Activated CD4-positive, alpha-beta T cell treated with anti-CD3 and anti-CD28 coated beads, Interleukin-2, amount 50 U/mL, for 24 hours (primary cell): ENCODE results near the gene EXOSC5.
A peak's percentile ranks its signal among the peaks of the same experiment; 100 is the strongest.
"Not testable (repeated sequence)": the region's sequence is repeated elsewhere in the genome, so short reads cannot be mapped to it uniquely, and the experiment has no call there.

ENCODE experiments used
- DNase-seq, 2 donors: peaks; one replicate each; pipeline ENCODE4 v3.0.0-alpha.2; 2020; ENCODE audit warnings: low read depth in 1 of 2, low spot score in 1 of 2

EXOSC5 gene

DNA sequence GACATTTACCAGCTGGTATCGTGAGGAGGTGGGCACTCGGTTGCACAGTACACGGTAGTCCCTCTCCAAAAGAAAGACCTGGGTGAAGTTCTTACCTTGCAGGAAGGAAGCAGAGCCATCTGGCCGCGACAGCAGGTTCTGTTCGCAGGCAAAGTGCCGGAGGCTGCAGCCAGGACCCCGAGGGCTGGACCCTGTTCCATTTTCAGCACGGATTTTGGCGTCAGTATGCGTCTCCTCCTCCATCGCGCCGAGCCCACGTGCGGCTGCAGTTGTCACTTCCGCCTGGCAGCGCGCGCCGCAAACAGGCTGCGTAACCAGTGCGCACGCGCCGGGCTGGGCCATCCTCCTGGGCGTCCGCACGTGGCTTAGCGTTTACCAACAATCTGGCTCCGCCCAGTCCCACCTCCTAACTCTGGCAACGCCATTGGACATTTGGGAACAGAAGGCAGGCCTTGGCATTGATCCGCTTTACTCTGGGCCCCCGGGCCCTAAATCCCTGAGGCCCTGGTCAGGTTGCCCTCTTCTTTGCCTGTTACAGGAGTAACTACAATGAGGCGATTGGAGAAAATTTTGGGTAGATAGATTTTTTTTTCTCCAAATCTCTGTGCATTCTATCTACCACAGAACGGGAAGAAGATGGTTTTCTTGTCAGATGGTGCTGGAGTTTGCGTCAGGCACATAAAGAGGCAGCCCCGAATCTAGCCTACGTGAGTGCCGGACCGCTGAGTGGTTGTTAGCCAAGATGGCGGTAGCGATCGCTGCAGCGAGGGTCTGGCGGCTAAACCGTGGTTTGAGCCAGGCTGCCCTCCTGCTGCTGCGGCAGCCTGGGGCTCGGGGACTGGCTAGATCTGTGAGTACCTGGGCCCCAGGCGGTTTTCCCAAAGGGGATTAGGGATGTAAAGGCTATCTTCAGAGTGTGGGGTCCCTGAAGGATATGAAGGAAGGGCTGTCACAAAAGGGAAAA lies at the start of gene EXOSC5, which contains the start of gene BCKDHA:
EXOSC5 (minus strand) TSS at position 274 of the 964 bp plus-strand sequence; CDS start at position 243, 31 bp downstream.
BCKDHA (plus strand) TSS at position 733 of the 964 bp plus-strand sequence; CDS start at position 743, 10 bp downstream.
- DNase-seq = peak; percentile 95 to 99

DNA sequence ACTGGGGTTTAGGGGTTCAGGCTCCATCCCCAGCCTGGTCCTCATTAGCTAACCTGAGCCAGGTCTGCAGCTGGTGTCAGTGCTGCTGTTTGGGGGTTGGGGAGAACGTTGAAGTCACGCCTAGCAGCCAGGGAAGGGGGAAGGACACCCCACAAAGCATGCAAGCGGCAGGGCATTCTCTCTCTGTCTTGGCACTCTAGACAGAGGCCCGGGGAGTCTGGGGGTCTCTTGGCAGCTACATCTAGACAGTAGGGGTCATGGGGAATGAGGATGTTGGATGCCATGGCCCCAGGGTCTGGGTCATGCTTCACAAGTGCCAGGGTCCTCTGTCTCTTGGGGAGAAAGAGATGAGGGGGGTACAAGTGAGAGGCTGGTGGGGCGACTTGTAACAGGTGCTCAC lies 48.4 kb upstream of the EXOSC5 start:
- DNase-seq = no peak

DNA sequence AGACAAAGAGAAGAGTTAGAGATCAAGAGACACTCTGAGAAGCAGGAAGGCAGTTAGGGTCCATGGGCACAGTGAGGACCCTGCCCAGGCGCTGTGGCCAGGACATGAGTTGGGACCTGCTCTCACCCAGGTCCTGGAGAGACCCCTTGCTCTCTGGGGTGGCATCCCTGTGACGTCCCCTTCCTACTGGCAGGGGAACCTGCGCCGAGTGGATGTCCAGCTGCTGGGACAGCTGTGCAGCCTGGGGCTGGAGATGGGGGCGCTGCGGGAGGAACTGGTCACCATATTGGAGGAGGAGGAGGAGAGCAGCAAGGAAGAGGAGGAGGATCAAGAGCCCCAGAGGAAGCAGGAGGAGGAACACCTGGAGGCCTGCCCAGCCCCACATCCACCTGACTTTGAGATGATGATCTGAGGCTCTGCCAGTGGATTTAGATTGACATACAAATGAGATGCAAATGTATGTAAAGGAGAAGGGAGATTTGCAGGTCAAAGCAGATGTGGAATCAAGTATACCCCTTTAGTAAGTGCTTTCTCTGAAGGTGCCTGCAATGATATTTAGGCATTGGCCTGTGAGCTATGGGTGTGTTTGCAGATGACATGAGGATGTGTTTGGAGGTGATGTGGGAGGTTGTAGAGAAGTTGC lies 46.8 kb upstream of the EXOSC5 start:
- no peak for DNase-seq

DNA sequence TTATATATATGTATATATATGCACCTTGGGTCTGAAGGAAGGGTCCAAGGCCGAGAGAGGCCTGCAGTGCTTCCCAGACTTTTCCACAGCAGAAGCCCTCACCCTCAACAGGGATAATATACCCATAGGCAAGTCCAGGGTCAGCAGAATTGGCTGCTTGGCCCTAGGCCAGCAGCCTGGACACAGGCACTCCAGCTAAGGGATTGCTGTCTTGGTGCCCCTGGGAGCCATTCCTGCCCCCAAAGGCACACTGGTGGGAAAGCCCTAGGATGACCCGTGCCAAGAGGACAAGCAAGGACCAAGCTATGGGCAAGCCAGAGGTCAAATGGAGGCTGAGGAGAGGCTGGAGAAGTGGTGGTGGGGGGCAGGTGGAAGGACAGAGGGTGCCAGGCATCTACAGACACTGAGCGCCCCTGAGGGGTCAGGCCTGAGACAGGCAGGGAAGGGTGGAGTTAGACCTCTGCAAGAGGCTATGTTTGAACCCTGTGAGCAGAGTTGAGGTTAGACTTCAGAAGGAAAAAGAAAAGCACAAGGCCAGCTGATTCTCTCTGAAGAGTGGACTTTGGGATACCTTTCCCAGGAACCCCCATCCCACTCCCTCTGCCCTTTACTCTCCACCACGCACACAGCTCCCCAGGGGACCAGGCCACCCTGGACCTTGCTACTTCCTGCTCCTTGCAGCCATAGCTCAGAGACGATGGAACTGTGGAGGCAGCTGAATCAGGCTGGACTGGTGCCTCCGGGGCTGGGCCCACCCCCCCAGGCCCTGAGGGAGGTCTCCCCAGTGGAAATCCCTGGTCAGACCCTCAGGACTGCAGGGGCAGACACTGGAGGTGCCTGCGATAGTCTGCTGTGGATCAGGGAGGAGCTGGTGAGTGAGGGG lies 45.6 kb upstream of the EXOSC5 start, which contains the start of gene ERICH4:
ERICH4 (plus strand) TSS at position 684 of the 883 bp plus-strand sequence; CDS start at position 698, 14 bp downstream.
- DNase-seq = no peak

DNA sequence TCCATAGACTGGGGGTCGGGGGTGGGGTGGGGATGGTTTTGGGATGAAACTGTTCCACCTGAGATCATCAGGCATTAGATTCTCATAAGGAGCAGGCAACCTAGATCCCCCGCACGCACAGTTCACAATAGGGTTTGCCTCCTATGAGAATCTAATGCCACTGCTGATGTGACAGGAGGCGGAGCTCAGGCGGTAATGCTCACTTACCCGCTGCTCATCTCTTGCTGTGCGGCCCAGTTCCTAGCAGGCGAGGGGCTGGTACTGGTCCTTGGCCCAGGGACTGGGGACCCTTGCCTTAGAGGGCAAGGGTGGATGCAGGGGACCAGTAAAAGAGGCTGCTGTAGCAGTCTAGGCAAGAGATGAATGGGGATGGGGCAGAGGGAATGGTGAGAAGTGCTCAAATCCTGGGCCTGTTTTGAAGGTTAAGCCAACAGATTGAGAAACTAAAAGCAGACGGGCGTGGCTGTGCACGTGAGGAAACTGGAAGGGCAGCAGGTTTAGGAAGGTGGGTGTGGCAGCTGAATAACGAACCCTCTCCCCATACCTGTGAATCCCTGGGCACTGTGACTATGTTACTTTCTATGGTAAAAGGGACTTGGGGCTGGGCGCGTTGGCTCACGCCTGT lies 44.3 kb upstream of the EXOSC5 start:
- no peak for DNase-seq

DNA sequence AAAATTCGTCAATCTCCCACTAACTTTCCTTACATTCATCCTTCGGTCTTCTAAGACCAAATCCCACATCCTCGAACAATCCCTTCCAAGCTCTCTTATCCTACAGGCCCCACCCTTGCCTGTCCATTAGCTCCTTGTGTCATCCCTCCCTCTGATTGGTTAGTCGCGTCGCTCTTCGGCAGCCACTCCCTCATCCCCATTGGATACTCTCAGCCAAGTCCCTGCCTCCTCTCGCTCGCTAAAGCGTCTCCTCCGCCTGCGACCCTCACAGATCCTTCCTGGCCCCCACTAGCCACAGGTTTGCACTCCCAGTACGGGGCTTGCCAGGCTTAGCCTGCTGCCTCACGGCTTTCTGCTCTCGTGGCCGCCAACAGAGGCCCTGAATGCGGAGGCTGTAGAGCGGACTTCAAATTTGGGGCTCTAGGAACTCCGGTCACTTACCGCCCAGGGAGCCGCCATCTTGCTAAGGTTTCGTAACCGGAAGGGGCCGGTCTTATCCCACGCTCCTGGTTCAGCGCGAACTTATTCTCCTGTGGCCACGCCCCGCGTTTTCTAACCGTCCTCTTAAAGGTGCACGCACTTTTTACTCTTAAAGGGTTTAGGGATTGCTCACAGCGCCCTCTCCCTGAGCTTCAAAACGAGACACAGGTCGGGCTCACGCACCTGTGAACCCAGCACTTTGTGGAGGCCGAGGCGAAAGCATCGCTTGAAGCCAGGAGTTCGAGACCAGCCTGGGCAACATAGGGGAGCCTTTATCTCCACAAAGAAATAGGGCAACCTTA lies 42.5 kb upstream of the EXOSC5 start, which contains the start of gene DMAC2:
DMAC2 (minus strand) TSS at position 472 of the 782 bp plus-strand sequence; CDS start at position 459, 13 bp downstream.
- peak; percentile 87 to 96 for DNase-seq

DNA sequence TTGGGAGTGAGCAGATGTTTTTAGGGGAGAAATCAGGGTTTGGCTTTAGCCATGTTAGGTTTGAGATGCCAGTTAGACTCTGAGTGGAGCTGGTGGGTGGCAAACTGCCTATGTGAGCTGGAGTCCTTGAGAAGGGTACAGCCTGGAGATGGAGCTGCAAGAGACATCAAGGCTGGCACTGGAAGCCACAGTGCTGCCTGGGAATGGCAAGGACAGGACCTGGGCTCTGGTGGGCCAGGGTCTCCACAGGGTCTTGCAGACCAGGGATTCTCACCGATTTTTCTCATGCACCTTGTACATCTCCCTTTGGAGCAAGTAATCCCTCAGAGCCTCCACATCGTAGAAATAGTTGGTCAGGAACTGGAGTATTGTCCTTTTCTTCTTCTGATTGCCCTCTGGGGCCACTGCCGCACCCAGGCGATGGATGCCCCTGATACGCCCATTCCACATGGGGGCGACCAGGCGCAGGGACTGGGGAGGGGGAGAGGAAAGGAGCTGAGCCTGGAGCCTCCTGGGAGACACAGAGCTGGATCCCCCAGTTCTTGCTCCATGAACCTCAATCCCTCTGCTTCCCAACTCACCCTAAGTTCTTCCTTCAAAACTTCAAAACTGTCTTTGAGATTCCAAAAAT lies 40.9 kb upstream of the EXOSC5 start:
- DNase-seq = no peak

DNA sequence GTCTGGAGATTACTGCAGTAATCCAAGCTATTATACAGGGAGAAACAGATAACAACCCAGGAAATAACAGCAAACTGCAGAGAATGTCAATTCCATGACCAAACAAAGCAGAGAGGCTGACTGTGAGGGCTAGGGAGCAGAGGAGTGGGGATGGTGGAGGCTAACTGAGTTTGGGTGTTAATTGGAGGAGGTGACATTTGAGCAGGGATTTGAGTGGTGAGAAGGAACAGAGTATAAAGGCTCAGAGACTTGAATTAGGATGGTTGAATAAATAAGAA lies 39.5 kb upstream of the EXOSC5 start:
- no peak for DNase-seq

DNA sequence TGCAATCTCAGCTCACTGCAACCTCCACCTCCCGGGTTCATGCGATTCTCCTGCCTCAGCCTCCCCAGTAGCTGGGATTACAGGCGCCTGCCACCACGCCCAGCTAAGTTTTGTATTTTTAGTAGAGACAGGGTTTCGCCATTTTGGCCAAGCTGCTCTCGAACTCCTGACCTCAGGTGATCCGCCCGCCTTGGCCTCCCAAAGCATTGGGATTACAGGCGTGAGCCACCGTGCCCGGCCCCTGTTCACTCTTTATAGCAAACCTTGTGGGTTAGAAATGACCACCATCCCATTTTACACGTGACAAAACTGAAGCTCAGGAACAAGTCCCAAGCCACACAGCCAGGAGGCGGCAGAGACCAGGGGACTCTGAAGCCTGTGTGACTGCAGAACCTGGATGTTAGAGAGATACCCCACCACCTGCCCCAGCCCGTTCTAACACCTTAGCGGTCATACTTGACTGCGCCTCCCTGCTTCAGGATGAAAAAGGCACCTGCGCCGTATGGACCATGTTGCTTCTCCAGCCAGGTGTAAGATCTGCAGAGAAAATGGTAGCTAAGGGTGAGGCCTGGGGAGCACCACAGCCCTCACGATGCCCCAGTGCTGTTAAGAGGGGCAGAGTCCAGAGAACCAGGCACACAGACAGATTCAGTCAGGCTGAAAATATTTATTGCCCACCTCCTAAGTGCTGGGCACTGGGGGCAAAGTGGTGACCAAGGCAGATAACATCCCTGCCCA lies 38.9 kb upstream of the EXOSC5 start:
- DNase-seq = no peak

DNA sequence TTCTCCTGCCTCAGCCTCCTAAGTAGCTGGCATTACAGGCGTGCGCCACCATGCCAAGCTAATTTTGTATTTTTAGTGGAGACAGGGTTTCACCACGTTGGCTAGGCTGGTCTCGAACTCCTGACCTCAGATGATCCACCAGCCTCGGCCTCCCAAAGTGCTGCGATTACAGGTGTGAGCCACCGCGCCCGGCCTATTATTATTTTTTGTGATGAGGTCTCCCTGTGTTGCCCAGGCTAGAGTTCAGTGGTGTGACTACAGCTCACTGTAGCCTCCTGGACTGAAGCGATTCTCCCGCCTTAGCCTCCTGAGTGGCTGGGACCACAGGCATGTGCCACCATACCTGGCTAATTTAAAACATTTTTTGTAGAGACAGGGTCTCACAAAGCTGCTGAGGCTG lies 38.2 kb upstream of the EXOSC5 start:
- not testable (repeated sequence) for DNase-seq

DNA sequence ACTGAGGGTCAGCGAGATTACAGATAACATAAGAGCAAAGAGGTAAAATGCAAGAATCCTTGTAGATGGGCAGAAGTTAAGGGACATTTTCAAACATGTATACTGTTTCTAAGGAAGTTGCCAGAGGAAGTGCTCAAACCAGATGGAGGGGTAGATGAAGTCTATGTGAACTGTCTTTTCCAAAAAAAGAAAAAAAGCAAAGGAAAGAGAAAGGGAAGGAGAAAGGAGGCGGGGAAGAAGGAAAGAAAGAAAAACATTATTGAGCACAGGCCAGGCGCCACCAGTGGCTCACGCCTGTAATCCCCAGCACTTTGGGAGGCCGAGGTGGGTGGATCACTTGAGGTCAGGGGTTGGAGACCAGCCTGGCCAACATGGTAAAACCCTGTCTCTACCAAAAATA lies 37.3 kb upstream of the EXOSC5 start:
- no peak for DNase-seq

DNA sequence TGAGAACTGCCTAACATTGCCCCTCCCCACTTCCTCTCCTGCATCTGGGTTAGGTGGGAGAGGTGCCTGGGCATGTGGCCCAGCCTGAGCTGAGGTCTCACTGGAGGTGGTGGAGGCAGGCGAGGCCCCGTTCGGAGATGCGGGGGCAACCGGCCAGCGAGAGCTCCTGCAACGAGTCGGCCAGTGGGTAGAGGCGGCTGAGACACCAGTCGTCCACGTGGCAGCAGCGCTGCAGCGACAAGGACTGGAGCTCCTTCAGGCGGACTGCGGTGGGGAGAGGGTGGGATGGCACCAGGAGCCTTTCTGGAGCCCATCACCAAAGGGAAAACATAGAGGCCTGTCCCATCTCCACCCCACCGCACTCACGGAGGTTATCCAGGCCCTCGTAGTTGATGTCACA lies 36.0 kb upstream of the EXOSC5 start:
- no peak for DNase-seq

DNA sequence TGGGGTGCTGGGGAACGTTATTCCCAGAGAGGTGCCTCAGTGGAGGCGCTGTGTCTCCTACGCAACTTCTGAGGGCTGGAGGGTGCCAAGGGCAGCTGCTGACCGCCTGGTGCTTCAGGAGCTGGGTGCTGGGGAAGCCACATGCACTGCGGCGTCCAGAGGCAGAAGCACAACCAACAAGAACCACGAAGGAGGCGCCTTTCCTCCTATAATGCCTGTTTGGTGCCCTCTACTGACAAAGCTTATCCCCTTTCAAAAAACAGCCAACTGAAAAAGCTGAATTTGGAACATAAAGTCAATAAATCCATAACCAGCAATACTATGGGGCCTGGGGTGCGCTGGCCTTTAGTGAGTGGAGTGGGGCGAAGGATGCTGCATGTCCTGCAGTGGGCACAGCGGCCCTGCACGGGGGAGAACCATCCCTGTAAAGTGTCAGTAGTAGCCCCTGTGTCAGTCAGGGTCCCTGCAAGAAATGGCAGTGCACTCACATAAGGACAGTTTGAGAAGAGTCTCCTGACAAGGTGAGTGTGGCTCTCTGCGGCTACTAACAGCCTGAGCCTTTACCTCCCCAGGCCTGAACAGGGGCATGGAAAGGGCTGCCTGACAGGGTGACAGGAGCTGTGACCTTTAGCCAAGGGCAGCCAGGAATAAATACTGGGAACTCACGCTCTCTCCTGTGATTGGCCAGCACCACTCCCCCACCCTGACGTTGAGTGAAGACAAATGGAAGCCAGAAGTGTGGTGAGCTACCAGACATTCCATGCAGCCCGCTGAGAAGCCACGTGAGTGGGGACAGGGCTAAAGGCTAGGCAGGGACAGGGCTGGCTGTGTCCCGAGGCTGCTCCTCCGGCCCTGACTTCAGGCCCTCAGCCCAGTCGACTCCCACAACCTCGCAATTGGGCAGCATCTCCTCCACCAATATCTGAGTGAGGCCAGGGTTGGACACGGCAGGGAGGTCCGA lies 34.5 kb upstream of the EXOSC5 start:
- DNase-seq = no peak

DNA sequence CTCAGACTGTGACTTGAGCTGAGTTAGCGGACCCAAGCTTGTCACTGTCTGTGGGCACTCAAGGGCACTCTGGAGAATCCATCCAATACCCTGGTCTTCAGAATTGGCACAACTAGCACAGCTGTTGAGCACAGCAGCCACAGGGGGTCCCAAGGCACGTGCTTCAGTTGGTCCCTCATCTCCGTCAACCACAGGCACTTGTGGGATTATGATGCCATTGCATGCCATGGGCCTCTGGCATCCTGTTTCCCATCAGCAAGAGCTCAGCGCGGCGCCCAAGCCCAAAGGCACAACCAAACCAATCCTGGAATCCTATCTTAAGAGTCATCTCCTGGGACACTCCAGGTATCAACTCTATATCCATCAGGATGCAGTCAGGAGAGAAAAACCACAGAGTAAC lies 33.8 kb upstream of the EXOSC5 start:
- no peak for DNase-seq

DNA sequence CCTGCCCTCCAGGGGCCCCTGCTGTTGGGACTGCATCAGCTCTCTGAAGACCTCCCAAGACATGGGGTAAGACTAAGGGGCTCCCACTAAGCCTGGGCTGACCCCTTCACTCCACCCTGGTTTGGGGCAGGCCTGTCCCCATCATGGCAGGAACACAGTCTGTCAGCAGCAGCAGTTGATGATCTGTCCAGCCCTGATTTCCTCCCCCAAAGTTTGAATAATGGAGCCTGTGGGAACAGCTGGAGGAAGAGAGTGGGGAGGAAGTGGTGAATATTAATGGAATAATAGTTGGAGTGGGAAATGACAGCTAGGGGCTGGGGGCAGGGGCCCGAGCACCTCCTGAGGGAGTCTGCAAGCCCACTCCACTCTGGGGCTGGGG lies 31.3 kb upstream of the EXOSC5 start:
- DNase-seq = no peak

DNA sequence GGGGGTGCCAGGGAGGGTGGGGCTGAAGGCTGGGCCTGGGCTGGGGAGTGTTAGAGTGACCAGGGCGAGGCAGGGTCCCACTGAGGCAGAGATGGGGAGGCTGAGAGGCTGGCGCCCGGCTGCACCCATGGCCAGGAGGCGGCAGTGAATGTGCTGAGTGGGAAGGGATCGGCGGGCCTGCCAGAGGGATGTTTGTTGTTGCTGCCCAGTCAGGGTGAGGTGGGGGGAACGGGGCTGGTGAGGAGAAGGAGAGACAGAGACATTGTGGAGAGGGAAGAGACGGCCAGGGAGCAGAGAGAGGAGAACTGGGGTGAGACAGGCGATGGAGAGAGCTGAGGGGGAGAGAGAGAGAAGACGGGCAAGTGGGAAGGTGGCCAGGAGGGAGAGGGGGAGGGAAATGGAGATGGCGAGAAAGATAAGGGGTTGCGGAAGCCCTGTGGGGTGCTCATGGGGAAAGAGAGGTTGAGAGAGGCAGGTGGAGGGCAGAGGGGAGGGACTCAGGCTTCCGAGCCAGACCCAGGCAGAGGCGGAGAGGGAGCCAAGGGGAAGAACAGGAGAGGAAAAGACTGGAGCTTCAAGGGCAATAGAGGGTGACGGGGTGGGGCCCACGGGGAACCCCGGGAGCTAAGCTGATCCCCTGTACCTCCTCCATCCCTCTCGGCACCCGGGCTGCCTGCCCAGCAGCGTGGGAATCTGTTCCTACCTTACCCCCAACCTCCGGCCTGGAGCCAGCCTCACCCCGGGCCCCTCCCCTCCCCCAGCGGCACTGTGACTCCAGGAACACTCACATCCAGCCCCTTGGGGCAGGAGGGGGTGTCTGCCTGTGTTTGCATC lies 30.7 kb upstream of the EXOSC5 start:
- DNase-seq = no peak
